ENCODE measurements around the gene ARID1B.

Gene ARID1B

DNA sequence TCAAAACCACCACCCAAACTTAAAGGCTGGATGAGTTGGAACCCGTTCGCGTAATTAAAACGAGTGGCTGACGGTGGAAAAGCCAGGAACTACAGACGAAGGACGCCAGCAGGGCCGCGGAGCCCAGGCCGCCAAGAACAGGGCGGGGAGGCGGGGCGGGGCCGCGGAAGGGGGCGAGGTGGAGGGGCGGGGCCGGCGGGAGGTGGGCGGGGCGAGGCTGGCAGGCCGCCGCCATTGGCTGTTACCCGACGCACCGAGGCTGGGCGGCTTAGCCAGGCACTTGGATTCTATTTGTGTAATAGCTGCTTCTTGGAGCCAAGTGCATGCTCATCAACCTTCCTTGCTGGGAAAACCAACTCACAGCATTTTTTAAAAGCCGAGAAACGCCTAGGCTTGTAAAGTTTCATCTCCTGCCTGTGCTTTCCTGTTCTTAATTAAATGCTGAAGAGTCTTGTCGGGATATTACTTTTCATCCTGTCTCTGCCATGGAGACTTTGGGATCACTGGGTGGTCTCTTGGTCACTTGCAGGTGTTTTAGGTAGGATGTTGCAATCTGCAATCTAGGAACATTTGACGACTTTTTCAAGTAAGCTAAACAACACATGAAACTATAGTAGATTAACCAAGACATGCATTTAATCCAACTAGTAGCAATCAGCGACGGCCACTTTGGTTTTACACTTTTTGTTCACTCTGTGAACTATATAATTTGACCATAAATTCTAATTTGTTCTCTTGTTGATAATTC lies 245.0 kb downstream of the ARID1B start:
- Histone ChIP-seq H3K79me1 (ENCODE audit: low read length) (peaks cover 11% of the 10 kb centered on the region), H3K9me3 (ENCODE audit: insufficient read depth, low read depth, low read length) (no peaks in the 10 kb centered on the region), H3K36me3 (ENCODE audit: control insufficient read depth in 1 of 2, insufficient read depth in 2 of 2, low read length in 2 of 2) (no peaks in the 10 kb centered on the region), H2AK5ac (ENCODE audit: low read length) (no peak overlapping the region), H3K27me3 (ENCODE audit: insufficient read depth, low read length) (no peaks in the 10 kb centered on the region), H4K12ac (ENCODE audit: low read depth, low read length) (peak overlapping the region; percentile 98), H3K4me3 (ENCODE audit: low read depth, low read length) (peak overlapping the region; percentile 91), H3K27ac (ENCODE audit: low read depth, low read length) (peak overlapping the region; percentile 98), H3K4ac (ENCODE audit: low read depth, low read length) (peak overlapping the region; percentile 98), H4K91ac (ENCODE audit: low read depth, low read length) (peak overlapping the region; percentile 99), H4K8ac (ENCODE audit: low read depth, low read length) (peak overlapping the region; percentile 93), H2BK12ac (ENCODE audit: low read length) (peak overlapping the region; percentile 50), H2BK5ac (ENCODE audit: low read depth, low read length, poor library complexity) (peak overlapping the region; percentile 99), H2AFZ (ENCODE audit: insufficient read depth, low read length, poor library complexity) (peak overlapping the region; percentile 94), H3K23ac (ENCODE audit: low read length) (no peak overlapping the region), H3K14ac (ENCODE audit: low read length) (peak overlapping the region; percentile 99), H3K18ac (ENCODE audit: low read length) (peak overlapping the region; percentile 98), H2BK120ac (ENCODE audit: insufficient read depth, low read length, poor library complexity) (peak overlapping the region; percentile 93), H3K4me2 (ENCODE audit: low read length) (peak overlapping the region; percentile 85), H3K4me1 (ENCODE audit: control insufficient read depth in 1 of 2, insufficient read depth in 2 of 2, low read length in 2 of 2) (peaks cover 5 to 8% of the 10 kb centered on the region in 2 experiments), H3K9ac (ENCODE audit: low read length) (peak overlapping the region; percentile 91), H3K79me2 (ENCODE audit: control insufficient read depth, insufficient read depth, low read length, poor library complexity) (peaks cover 8% of the 10 kb centered on the region)
- peak; percentile 84 to 88 for DNase-seq
- WGBS (ENCODE audit: extremely low coverage, insufficient coverage, insufficient read length), result no CpG with 5 or more reads among the region's 33 CpGs

DNA sequence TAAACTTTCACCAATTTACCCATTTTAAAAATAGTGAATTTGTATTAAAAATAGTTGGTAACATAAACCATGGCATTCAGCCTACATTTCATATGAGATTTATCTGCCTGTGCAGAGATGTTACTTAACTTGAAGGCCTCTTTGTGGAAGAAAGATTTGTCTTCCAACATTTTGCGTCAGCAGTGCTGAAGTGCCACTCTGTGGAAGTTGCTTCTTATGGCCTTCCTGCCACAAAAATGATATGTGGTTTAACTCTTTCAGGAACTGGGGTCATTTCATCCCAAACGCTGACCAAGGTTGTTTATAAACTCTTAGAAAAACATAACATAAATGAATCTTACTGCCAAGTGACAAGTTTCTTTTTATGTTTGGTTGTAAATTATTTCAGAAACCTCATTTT lies 246.8 kb downstream of the ARID1B start:
- Histone ChIP-seq H3K4ac (ENCODE audit: low read depth, low read length) (no peak overlapping the region), H3K27ac (ENCODE audit: low read depth, low read length) (no peak overlapping the region), H2BK120ac (ENCODE audit: insufficient read depth, low read length, poor library complexity) (no peak overlapping the region), H4K91ac (ENCODE audit: low read depth, low read length) (no peak overlapping the region), H2BK5ac (ENCODE audit: low read depth, low read length, poor library complexity) (no peak overlapping the region), H2AK5ac (ENCODE audit: low read length) (no peak overlapping the region), H3K4me1 (ENCODE audit: control insufficient read depth in 1 of 2, insufficient read depth in 2 of 2, low read length in 2 of 2) (peaks cover 5 to 7% of the 10 kb centered on the region in 2 experiments), H3K4me2 (ENCODE audit: low read length) (no peak overlapping the region), H2BK12ac (ENCODE audit: low read length) (no peak overlapping the region), H3K23ac (ENCODE audit: low read length) (no peak overlapping the region), H3K79me2 (ENCODE audit: control insufficient read depth, insufficient read depth, low read length, poor library complexity) (peaks cover 8% of the 10 kb centered on the region), H3K9me3 (ENCODE audit: insufficient read depth, low read depth, low read length) (no peaks in the 10 kb centered on the region), H3K27me3 (ENCODE audit: insufficient read depth, low read length) (no peaks in the 10 kb centered on the region), H3K9ac (ENCODE audit: low read length) (no peak overlapping the region), H4K12ac (ENCODE audit: low read depth, low read length) (no peak overlapping the region), H2AFZ (ENCODE audit: insufficient read depth, low read length, poor library complexity) (no peak overlapping the region), H3K14ac (ENCODE audit: low read length) (no peak overlapping the region), H3K36me3 (ENCODE audit: control insufficient read depth in 1 of 2, insufficient read depth in 2 of 2, low read length in 2 of 2) (no peaks in the 10 kb centered on the region), H3K79me1 (ENCODE audit: low read length) (peaks cover 11% of the 10 kb centered on the region), H3K4me3 (ENCODE audit: low read depth, low read length) (no peak overlapping the region), H4K8ac (ENCODE audit: low read depth, low read length) (no peak overlapping the region), H3K18ac (ENCODE audit: low read length) (no peak overlapping the region)
- no peak for DNase-seq
- WGBS (ENCODE audit: extremely low coverage, insufficient coverage, insufficient read length), result no CpG with 5 or more reads among the region's 2 CpGs

DNA sequence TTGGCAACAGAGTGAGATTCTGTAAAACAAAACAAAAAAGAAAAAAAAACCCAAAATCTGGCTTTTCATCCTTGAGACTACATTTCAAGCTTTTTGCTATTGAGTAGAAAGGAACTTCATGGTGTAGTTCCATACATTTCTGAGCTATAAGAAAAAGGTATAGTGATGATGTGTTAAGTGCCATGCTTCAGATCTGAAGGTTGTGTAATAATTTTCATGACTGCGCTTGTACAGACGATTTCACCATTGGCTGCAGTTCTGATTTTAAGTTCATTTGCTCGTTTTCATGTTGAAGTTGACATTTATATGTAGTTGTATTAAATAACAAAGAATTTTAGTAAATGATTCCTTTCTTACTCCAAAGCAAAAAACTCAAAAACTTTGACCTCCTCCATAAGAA lies 247.6 kb downstream of the ARID1B start:
- no peak overlapping the region for H2BK120ac ChIP-seq (ENCODE audit: insufficient read depth, low read length, poor library complexity)
- peaks cover 8% of the 10 kb centered on the region for H3K79me2 ChIP-seq (ENCODE audit: control insufficient read depth, insufficient read depth, low read length, poor library complexity)
- H2AK5ac ChIP-seq (ENCODE audit: low read length), result no peak overlapping the region
- WGBS (ENCODE audit: extremely low coverage, insufficient coverage, insufficient read length), result no CpG with 5 or more reads among the region's 3 CpGs
- H4K12ac ChIP-seq (ENCODE audit: low read depth, low read length), result no peak overlapping the region
- H3K18ac ChIP-seq (ENCODE audit: low read length), result no peak overlapping the region
- H3K27me3 ChIP-seq (ENCODE audit: insufficient read depth, low read length), result no peaks in the 10 kb centered on the region
- H3K27ac ChIP-seq (ENCODE audit: low read depth, low read length), result no peak overlapping the region
- H3K23ac ChIP-seq (ENCODE audit: low read length), result no peak overlapping the region
- H3K36me3 ChIP-seq (ENCODE audit: control insufficient read depth in 1 of 2, insufficient read depth in 2 of 2, low read length in 2 of 2), result no peaks in the 10 kb centered on the region
- no peak overlapping the region for H2BK12ac ChIP-seq (ENCODE audit: low read length)
- DNase-seq, result no peak
- peaks cover 0 to 3% of the 10 kb centered on the region in 2 experiments for H3K4me1 ChIP-seq (ENCODE audit: control insufficient read depth in 1 of 2, insufficient read depth in 2 of 2, low read length in 2 of 2)
- no peak overlapping the region for H4K91ac ChIP-seq (ENCODE audit: low read depth, low read length)
- H4K8ac ChIP-seq (ENCODE audit: low read depth, low read length), result no peak overlapping the region
- H3K4me2 ChIP-seq (ENCODE audit: low read length), result no peak overlapping the region
- no peak overlapping the region for H3K14ac ChIP-seq (ENCODE audit: low read length)
- H3K4ac ChIP-seq (ENCODE audit: low read depth, low read length), result peak overlapping the region; percentile 69
- H3K79me1 ChIP-seq (ENCODE audit: low read length), result peaks cover 11% of the 10 kb centered on the region
- no peak overlapping the region for H2AFZ ChIP-seq (ENCODE audit: insufficient read depth, low read length, poor library complexity)
- no peak overlapping the region for H3K4me3 ChIP-seq (ENCODE audit: low read depth, low read length)
- H3K9ac ChIP-seq (ENCODE audit: low read length), result no peak overlapping the region
- H3K9me3 ChIP-seq (ENCODE audit: insufficient read depth, low read depth, low read length), result no peaks in the 10 kb centered on the region
- H2BK5ac ChIP-seq (ENCODE audit: low read depth, low read length, poor library complexity), result no peak overlapping the region

DNA sequence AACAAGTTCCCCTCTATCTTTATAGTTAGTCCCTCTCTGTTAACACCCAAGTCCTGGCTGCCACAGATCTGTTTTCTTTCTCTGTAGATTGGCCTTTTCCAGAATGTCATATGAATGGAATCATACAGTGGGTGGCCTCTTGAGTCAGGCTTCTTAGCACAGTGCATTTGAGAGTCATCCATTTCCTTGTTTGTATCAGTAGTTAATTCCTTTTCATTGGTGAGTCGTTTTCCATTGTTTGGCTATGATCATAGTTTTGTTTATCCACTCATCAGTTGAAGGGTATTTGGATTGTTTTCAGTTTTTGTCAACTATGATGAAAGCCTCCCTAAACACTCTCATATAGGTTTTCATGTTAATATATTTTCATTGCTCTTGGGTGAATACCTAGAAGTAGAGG lies 248.3 kb downstream of the ARID1B start:
- H3K4ac ChIP-seq (ENCODE audit: low read depth, low read length), result no peak overlapping the region
- DNase-seq, result no peak
- H3K36me3 ChIP-seq (ENCODE audit: control insufficient read depth in 1 of 2, insufficient read depth in 2 of 2, low read length in 2 of 2), result no peaks in the 10 kb centered on the region
- H2AFZ ChIP-seq (ENCODE audit: insufficient read depth, low read length, poor library complexity), result no peak overlapping the region
- no peak overlapping the region for H3K18ac ChIP-seq (ENCODE audit: low read length)
- H3K4me2 ChIP-seq (ENCODE audit: low read length), result no peak overlapping the region
- H3K4me1 ChIP-seq (ENCODE audit: control insufficient read depth in 1 of 2, insufficient read depth in 2 of 2, low read length in 2 of 2), result peaks cover 0 to 3% of the 10 kb centered on the region in 2 experiments
- no peak overlapping the region for H4K12ac ChIP-seq (ENCODE audit: low read depth, low read length)
- no CpG with 5 or more reads among the region's 1 CpG for WGBS (ENCODE audit: extremely low coverage, insufficient coverage, insufficient read length)
- H3K9me3 ChIP-seq (ENCODE audit: insufficient read depth, low read depth, low read length), result no peaks in the 10 kb centered on the region
- H3K14ac ChIP-seq (ENCODE audit: low read length), result no peak overlapping the region
- H2BK12ac ChIP-seq (ENCODE audit: low read length), result no peak overlapping the region
- H3K9ac ChIP-seq (ENCODE audit: low read length), result no peak overlapping the region
- H4K91ac ChIP-seq (ENCODE audit: low read depth, low read length), result no peak overlapping the region
- H2AK5ac ChIP-seq (ENCODE audit: low read length), result no peak overlapping the region
- no peak overlapping the region for H3K4me3 ChIP-seq (ENCODE audit: low read depth, low read length)
- no peak overlapping the region for H2BK5ac ChIP-seq (ENCODE audit: low read depth, low read length, poor library complexity)
- no peak overlapping the region for H2BK120ac ChIP-seq (ENCODE audit: insufficient read depth, low read length, poor library complexity)
- H3K27me3 ChIP-seq (ENCODE audit: insufficient read depth, low read length), result no peaks in the 10 kb centered on the region
- H4K8ac ChIP-seq (ENCODE audit: low read depth, low read length), result no peak overlapping the region
- H3K79me1 ChIP-seq (ENCODE audit: low read length), result peaks cover 11% of the 10 kb centered on the region
- no peak overlapping the region for H3K23ac ChIP-seq (ENCODE audit: low read length)
- peaks cover 8% of the 10 kb centered on the region for H3K79me2 ChIP-seq (ENCODE audit: control insufficient read depth, insufficient read depth, low read length, poor library complexity)
- H3K27ac ChIP-seq (ENCODE audit: low read depth, low read length), result no peak overlapping the region

All from trophoblast cell (in vitro differentiated cells and primary cell).